ENCODE data around the gene RAP1A.

RAP1A gene

GRCh38 chr1:111643696-111644095 lies 24.1 kb downstream of the RAP1A start:
- no peak overlapping the region for H3K4me3 ChIP-seq (ENCODE audit: low read length)
- H3K36me3 ChIP-seq (ENCODE audit: control insufficient read depth, insufficient read depth, low read length): no peaks in the 10 kb centered on the region

GRCh38 chr1:111644506-111644905 lies 24.9 kb downstream of the RAP1A start:
- no peak for DNase-seq
- H4K8ac ChIP-seq (ENCODE audit: low read depth, low read length): no peak overlapping the region

More at GRCh38 chr1:111643696-111644095, 24.1 kb downstream of the RAP1A start:
- no peak for DNase-seq
- no CpG with 5 or more reads among the region's 3 CpGs for WGBS (ENCODE audit: extremely low coverage, insufficient coverage, low lambda C conversion rate)
- no peaks in the 10 kb centered on the region for H3K4me1 ChIP-seq (ENCODE audit: control insufficient read depth, low read depth, low read length)
- no peak overlapping the region for H3K56ac ChIP-seq (ENCODE audit: low read length)
- no peak overlapping the region for H2BK120ac ChIP-seq (ENCODE audit: low read depth, low read length)
- H2BK15ac ChIP-seq (replicated peaks; ENCODE audit: low read depth): no peak overlapping the region
- H3K9ac ChIP-seq (ENCODE audit: low read length): no peak overlapping the region
- no peak overlapping the region for H2BK5ac ChIP-seq (ENCODE audit: low read length)
- H3K79me2 ChIP-seq (ENCODE audit: control insufficient read depth, insufficient read depth, low read length): peaks cover 12% of the 10 kb centered on the region
- peaks cover 15% of the 10 kb centered on the region for H3K79me1 ChIP-seq (ENCODE audit: low read length)
- no peak overlapping the region for H3K23ac ChIP-seq (ENCODE audit: low read length)
- H3K4me2 ChIP-seq (ENCODE audit: low read length): no peak overlapping the region
- no peak overlapping the region for H3K18ac ChIP-seq (ENCODE audit: low read length)
- H3K27me3 ChIP-seq (ENCODE audit: insufficient read depth, low read length, poor library complexity): no peaks in the 10 kb centered on the region
- no peak overlapping the region for H3K27ac ChIP-seq (ENCODE audit: low read depth, low read length)
- H2AK5ac ChIP-seq (ENCODE audit: low read length): no peak overlapping the region
- H4K5ac ChIP-seq (ENCODE audit: low read length): no peak overlapping the region
- no peak overlapping the region for H3K4ac ChIP-seq (ENCODE audit: low read depth, low read length)
- no peak overlapping the region for H4K8ac ChIP-seq (ENCODE audit: low read depth, low read length)

GRCh38 chr1:111647736-111648135 lies 28.1 kb downstream of the RAP1A start:
- H3K18ac ChIP-seq (ENCODE audit: low read length): no peak overlapping the region
- no peak overlapping the region for H4K5ac ChIP-seq (ENCODE audit: low read length)
- no peaks in the 10 kb centered on the region for H3K4me1 ChIP-seq (ENCODE audit: control insufficient read depth, low read depth, low read length)
- no peaks in the 10 kb centered on the region for H3K36me3 ChIP-seq (ENCODE audit: control insufficient read depth, insufficient read depth, low read length)
- H2BK120ac ChIP-seq (ENCODE audit: low read depth, low read length): no peak overlapping the region
- no peak overlapping the region for H3K4ac ChIP-seq (ENCODE audit: low read depth, low read length)
- H3K4me3 ChIP-seq (ENCODE audit: low read length): no peak overlapping the region
- H3K79me2 ChIP-seq (ENCODE audit: control insufficient read depth, insufficient read depth, low read length): peaks cover 6% of the 10 kb centered on the region
- H2BK15ac ChIP-seq (replicated peaks; ENCODE audit: low read depth): no peak overlapping the region
- H2AK5ac ChIP-seq (ENCODE audit: low read length): no peak overlapping the region
- H4K8ac ChIP-seq (ENCODE audit: low read depth, low read length): no peak overlapping the region
- H3K79me1 ChIP-seq (ENCODE audit: low read length): peaks cover 13% of the 10 kb centered on the region
- H3K56ac ChIP-seq (ENCODE audit: low read length): no peak overlapping the region
- H3K4me2 ChIP-seq (ENCODE audit: low read length): no peak overlapping the region
- H2BK5ac ChIP-seq (ENCODE audit: low read length): no peak overlapping the region
- H3K9ac ChIP-seq (ENCODE audit: low read length): no peak overlapping the region
- H3K27me3 ChIP-seq (ENCODE audit: insufficient read depth, low read length, poor library complexity): no peaks in the 10 kb centered on the region
- H3K27ac ChIP-seq (ENCODE audit: low read depth, low read length): no peak overlapping the region
- no CpG with 5 or more reads among the region's 1 CpG for WGBS (ENCODE audit: extremely low coverage, insufficient coverage, low lambda C conversion rate)
- DNase-seq: no peak
- H3K23ac ChIP-seq (ENCODE audit: low read length): no peak overlapping the region

More at GRCh38 chr1:111644506-111644905, 24.9 kb downstream of the RAP1A start:
- Histone ChIP-seq H3K27me3 (ENCODE audit: insufficient read depth, low read length, poor library complexity) (no peaks in the 10 kb centered on the region), H2BK5ac (ENCODE audit: low read length) (no peak overlapping the region), H2BK120ac (ENCODE audit: low read depth, low read length) (no peak overlapping the region), H4K5ac (ENCODE audit: low read length) (no peak overlapping the region), H3K79me2 (ENCODE audit: control insufficient read depth, insufficient read depth, low read length) (peaks cover 12% of the 10 kb centered on the region), H3K4ac (ENCODE audit: low read depth, low read length) (no peak overlapping the region), H3K4me3 (ENCODE audit: low read length) (no peak overlapping the region), H2BK15ac (replicated peaks; ENCODE audit: low read depth) (no peak overlapping the region), H3K4me2 (ENCODE audit: low read length) (no peak overlapping the region), H3K56ac (ENCODE audit: low read length) (no peak overlapping the region), H3K27ac (ENCODE audit: low read depth, low read length) (no peak overlapping the region), H3K9ac (ENCODE audit: low read length) (no peak overlapping the region), H3K4me1 (ENCODE audit: control insufficient read depth, low read depth, low read length) (no peaks in the 10 kb centered on the region), H3K23ac (ENCODE audit: low read length) (no peak overlapping the region), H3K36me3 (ENCODE audit: control insufficient read depth, insufficient read depth, low read length) (no peaks in the 10 kb centered on the region), H3K18ac (ENCODE audit: low read length) (no peak overlapping the region), H2AK5ac (ENCODE audit: low read length) (no peak overlapping the region), H3K79me1 (ENCODE audit: low read length) (peaks cover 17% of the 10 kb centered on the region)
- no CpG with 5 or more reads among the region's 1 CpG for WGBS (ENCODE audit: extremely low coverage, insufficient coverage, low lambda C conversion rate)

GRCh38 chr1:111648806-111649205 lies 29.2 kb downstream of the RAP1A start:
- H3K9ac ChIP-seq (ENCODE audit: low read length): no peak overlapping the region
- no peaks in the 10 kb centered on the region for H3K27me3 ChIP-seq (ENCODE audit: insufficient read depth, low read length, poor library complexity)
- no peak overlapping the region for H2BK15ac ChIP-seq (replicated peaks; ENCODE audit: low read depth)
- no peak overlapping the region for H3K56ac ChIP-seq (ENCODE audit: low read length)
- H2BK120ac ChIP-seq (ENCODE audit: low read depth, low read length): no peak overlapping the region
- H3K23ac ChIP-seq (ENCODE audit: low read length): no peak overlapping the region
- no peak overlapping the region for H4K8ac ChIP-seq (ENCODE audit: low read depth, low read length)
- H3K79me1 ChIP-seq (ENCODE audit: low read length): peaks cover 11% of the 10 kb centered on the region
- no peaks in the 10 kb centered on the region for H3K36me3 ChIP-seq (ENCODE audit: control insufficient read depth, insufficient read depth, low read length)
- H4K5ac ChIP-seq (ENCODE audit: low read length): no peak overlapping the region
- no peak overlapping the region for H3K27ac ChIP-seq (ENCODE audit: low read depth, low read length)
- H3K4me3 ChIP-seq (ENCODE audit: low read length): no peak overlapping the region
- peaks cover 6% of the 10 kb centered on the region for H3K79me2 ChIP-seq (ENCODE audit: control insufficient read depth, insufficient read depth, low read length)
- no peak for DNase-seq
- no peak overlapping the region for H3K4ac ChIP-seq (ENCODE audit: low read depth, low read length)
- H3K4me2 ChIP-seq (ENCODE audit: low read length): no peak overlapping the region
- no peak overlapping the region for H2BK5ac ChIP-seq (ENCODE audit: low read length)
- no peaks in the 10 kb centered on the region for H3K4me1 ChIP-seq (ENCODE audit: control insufficient read depth, low read depth, low read length)
- no peak overlapping the region for H2AK5ac ChIP-seq (ENCODE audit: low read length)
- H3K18ac ChIP-seq (ENCODE audit: low read length): no peak overlapping the region
- WGBS (ENCODE audit: extremely low coverage, insufficient coverage, low lambda C conversion rate): no CpG with 5 or more reads among the region's 7 CpGs

GRCh38 chr1:111649227-111649626 lies 29.6 kb downstream of the RAP1A start:
- Histone ChIP-seq H4K5ac (ENCODE audit: low read length) (no peak overlapping the region), H4K8ac (ENCODE audit: low read depth, low read length) (no peak overlapping the region), H3K27me3 (ENCODE audit: insufficient read depth, low read length, poor library complexity) (no peaks in the 10 kb centered on the region), H3K36me3 (ENCODE audit: control insufficient read depth, insufficient read depth, low read length) (no peaks in the 10 kb centered on the region), H3K27ac (ENCODE audit: low read depth, low read length) (no peak overlapping the region), H2AK5ac (ENCODE audit: low read length) (no peak overlapping the region), H3K18ac (ENCODE audit: low read length) (no peak overlapping the region), H3K79me2 (ENCODE audit: control insufficient read depth, insufficient read depth, low read length) (peaks cover 4% of the 10 kb centered on the region), H3K23ac (ENCODE audit: low read length) (no peak overlapping the region), H3K56ac (ENCODE audit: low read length) (no peak overlapping the region), H3K4me2 (ENCODE audit: low read length) (no peak overlapping the region), H2BK15ac (replicated peaks; ENCODE audit: low read depth) (no peak overlapping the region), H3K4ac (ENCODE audit: low read depth, low read length) (no peak overlapping the region), H3K79me1 (ENCODE audit: low read length) (peaks cover 10% of the 10 kb centered on the region), H2BK120ac (ENCODE audit: low read depth, low read length) (no peak overlapping the region), H2BK5ac (ENCODE audit: low read length) (no peak overlapping the region), H3K9ac (ENCODE audit: low read length) (no peak overlapping the region), H3K4me3 (ENCODE audit: low read length) (no peak overlapping the region), H3K4me1 (ENCODE audit: control insufficient read depth, low read depth, low read length) (no peaks in the 10 kb centered on the region)
- no CpG with 5 or more reads among the region's 10 CpGs for WGBS (ENCODE audit: extremely low coverage, insufficient coverage, low lambda C conversion rate)
- DNase-seq: no peak

- no peak overlapping the region for H2BK5ac ChIP-seq (ENCODE audit: low read length)
- H3K27me3 ChIP-seq (ENCODE audit: insufficient read depth, low read length, poor library complexity): no peaks in the 10 kb centered on the region
- DNase-seq: no peak
- H2BK15ac ChIP-seq (replicated peaks; ENCODE audit: low read depth): no peak overlapping the region
- no peak overlapping the region for H3K4me3 ChIP-seq (ENCODE audit: low read length)
- no peak overlapping the region for H2BK120ac ChIP-seq (ENCODE audit: low read depth, low read length)
- no peak overlapping the region for H3K9ac ChIP-seq (ENCODE audit: low read length)
- H3K79me1 ChIP-seq (ENCODE audit: low read length): peaks cover 8% of the 10 kb centered on the region
- no peak overlapping the region for H3K56ac ChIP-seq (ENCODE audit: low read length)
- H3K4me1 ChIP-seq (ENCODE audit: control insufficient read depth, low read depth, low read length): no peaks in the 10 kb centered on the region
- H3K4me2 ChIP-seq (ENCODE audit: low read length): no peak overlapping the region
- H4K8ac ChIP-seq (ENCODE audit: low read depth, low read length): no peak overlapping the region
- H3K36me3 ChIP-seq (ENCODE audit: control insufficient read depth, insufficient read depth, low read length): no peaks in the 10 kb centered on the region
- no CpG with 5 or more reads among the region's 1 CpG for WGBS (ENCODE audit: extremely low coverage, insufficient coverage, low lambda C conversion rate)
- no peak overlapping the region for H3K23ac ChIP-seq (ENCODE audit: low read length)
- H3K18ac ChIP-seq (ENCODE audit: low read length): no peak overlapping the region
- peaks cover 4% of the 10 kb centered on the region for H3K79me2 ChIP-seq (ENCODE audit: control insufficient read depth, insufficient read depth, low read length)
- H3K27ac ChIP-seq (ENCODE audit: low read depth, low read length): no peak overlapping the region
- H3K4ac ChIP-seq (ENCODE audit: low read depth, low read length): no peak overlapping the region
- no peak overlapping the region for H4K5ac ChIP-seq (ENCODE audit: low read length)
- H2AK5ac ChIP-seq (ENCODE audit: low read length): no peak overlapping the region
These were observed 30.1 kb downstream of the RAP1A start for GRCh38 chr1:111649648-111650047.

Measured in mesendoderm (in vitro differentiated cells).